ENCODE results near the gene RBMXL3.
"Not testable (repeated sequence)": the region's sequence is repeated elsewhere in the genome, so short reads cannot be mapped to it uniquely, and the experiment has no call there.

RBMXL3 gene

GRCh38 chrX:115189110-115189509, at the start of gene RBMXL3:
Gene RBMXL3, plus strand, starts transcription at chrX:115189410. Its CDS starts 32 bp downstream, at chrX:115189442.
- no peak for DNase-seq

GRCh38 chrX:115142057-115142456, 47.2 kb upstream of the RBMXL3 start:
- DNase-seq, result no peak

GRCh38 chrX:115147220-115147619, 42.0 kb upstream of the RBMXL3 start:
- no peak for DNase-seq

GRCh38 chrX:115173181-115173580, 16.0 kb upstream of the RBMXL3 start:
- no peak for DNase-seq

GRCh38 chrX:115174548-115174947, 14.7 kb upstream of the RBMXL3 start:
- DNase-seq, result no peak

GRCh38 chrX:115177932-115178331, 11.3 kb upstream of the RBMXL3 start:
- no peak for DNase-seq

GRCh38 chrX:115178473-115178872, 10.7 kb upstream of the RBMXL3 start:
- no peak for DNase-seq

- DNase-seq, result no peak
These were observed 5.2 kb upstream of the RBMXL3 start for GRCh38 chrX:115183980-115184379.

GRCh38 chrX:115189646-115190635, 731 bp downstream of the RBMXL3 start:
- no peak for DNase-seq

GRCh38 chrX:115190636-115191489, 1.7 kb downstream of the RBMXL3 start:
- no peak for DNase-seq

- no peak for DNase-seq
These were observed 2.5 kb downstream of the RBMXL3 start for GRCh38 chrX:115191490-115192243.

- no peak for DNase-seq
These were observed 3.1 kb downstream of the RBMXL3 start for GRCh38 chrX:115192244-115192700.

GRCh38 chrX:115204040-115204439, 14.8 kb downstream of the RBMXL3 start:
- no peak for DNase-seq

- not testable (repeated sequence) for DNase-seq
These were observed 20.3 kb downstream of the RBMXL3 start for GRCh38 chrX:115209547-115209946.

GRCh38 chrX:115214151-115214550, 24.9 kb downstream of the RBMXL3 start:
- no peak for DNase-seq

GRCh38 chrX:115214605-115215004, 25.4 kb downstream of the RBMXL3 start:
- DNase-seq, result no peak

- DNase-seq, result not testable (repeated sequence)
These were observed 28.1 kb downstream of the RBMXL3 start for GRCh38 chrX:115217346-115217745.

GRCh38 chrX:115226929-115227328, 37.7 kb downstream of the RBMXL3 start:
- DNase-seq, result peak in 3 of 56 donors; percentile 0 to 9 (median 0)

GRCh38 chrX:115229337-115230003, 40.3 kb downstream of the RBMXL3 start:
- no peak for DNase-seq

- DNase-seq, result no peak
These were observed 43.8 kb downstream of the RBMXL3 start for GRCh38 chrX:115232933-115233496.

Measured in amygdala (tissue), 56 donors.